ENCODE data around the gene PRKAR2B.

DNA sequence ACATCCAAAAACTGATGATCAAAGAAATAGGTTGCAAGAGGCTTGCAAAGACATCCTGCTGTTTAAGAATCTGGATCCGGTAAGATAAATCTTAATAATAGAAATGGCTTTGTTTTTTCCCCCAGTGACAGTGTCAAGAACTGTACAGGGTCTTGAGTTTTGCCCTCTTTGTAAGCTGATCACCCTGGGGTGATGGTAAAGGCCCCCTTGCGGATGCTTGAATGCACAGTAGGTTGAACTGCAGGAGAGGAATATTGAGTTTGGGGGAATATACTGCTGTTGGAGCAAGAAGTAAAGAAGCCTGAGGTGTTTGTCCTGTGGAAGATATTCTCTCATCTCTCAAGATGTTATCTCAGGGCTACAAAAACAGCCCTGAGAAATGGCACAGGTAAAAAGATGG is 83.7 kb downstream of the PRKAR2B start:
- TF ChIP-seq, protein P1, sequence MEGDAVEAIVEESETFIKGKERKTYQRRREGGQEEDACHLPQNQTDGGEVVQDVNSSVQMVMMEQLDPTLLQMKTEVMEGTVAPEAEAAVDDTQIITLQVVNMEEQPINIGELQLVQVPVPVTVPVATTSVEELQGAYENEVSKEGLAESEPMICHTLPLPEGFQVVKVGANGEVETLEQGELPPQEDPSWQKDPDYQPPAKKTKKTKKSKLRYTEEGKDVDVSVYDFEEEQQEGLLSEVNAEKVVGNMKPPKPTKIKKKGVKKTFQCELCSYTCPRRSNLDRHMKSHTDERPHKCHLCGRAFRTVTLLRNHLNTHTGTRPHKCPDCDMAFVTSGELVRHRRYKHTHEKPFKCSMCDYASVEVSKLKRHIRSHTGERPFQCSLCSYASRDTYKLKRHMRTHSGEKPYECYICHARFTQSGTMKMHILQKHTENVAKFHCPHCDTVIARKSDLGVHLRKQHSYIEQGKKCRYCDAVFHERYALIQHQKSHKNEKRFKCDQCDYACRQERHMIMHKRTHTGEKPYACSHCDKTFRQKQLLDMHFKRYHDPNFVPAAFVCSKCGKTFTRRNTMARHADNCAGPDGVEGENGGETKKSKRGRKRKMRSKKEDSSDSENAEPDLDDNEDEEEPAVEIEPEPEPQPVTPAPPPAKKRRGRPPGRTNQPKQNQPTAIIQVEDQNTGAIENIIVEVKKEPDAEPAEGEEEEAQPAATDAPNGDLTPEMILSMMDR (IDR thresholded peaks at IDR 0.05) = no peak
- no peak for TF ChIP-seq POLR2A (IDR thresholded peaks at IDR 0.05)
